ENCODE results near the gene SSH2. TPM values are rescaled to one million over a fixed set of nuclear protein-coding genes. Genes with fewer than 3 reads are reported as not detected.

SSH2 gene
- total RNA-seq, 2 donors from 2014 or later = 36.1 to 36.8 TPM

- TF ChIP-seq CTCF (IDR thresholded peaks at IDR 0.05) = no peak
- Histone ChIP-seq H3K36me3 (no peaks in the 10 kb centered on the region), H3K9me3 (no peaks in the 10 kb centered on the region), H3K27ac (no peak overlapping the region), H3K4me1 (peaks cover 0 to 22% of the 10 kb centered on the region in 2 donors), H3K4me3 (no peak overlapping the region), H3K27me3 (no peaks in the 10 kb centered on the region)
- no peak for DNase-seq (ENCODE audit: low spot score)
Measured at GRCh38 chr17:29933379-29933778, 3.4 kb upstream of the SSH2 start.

DNA sequence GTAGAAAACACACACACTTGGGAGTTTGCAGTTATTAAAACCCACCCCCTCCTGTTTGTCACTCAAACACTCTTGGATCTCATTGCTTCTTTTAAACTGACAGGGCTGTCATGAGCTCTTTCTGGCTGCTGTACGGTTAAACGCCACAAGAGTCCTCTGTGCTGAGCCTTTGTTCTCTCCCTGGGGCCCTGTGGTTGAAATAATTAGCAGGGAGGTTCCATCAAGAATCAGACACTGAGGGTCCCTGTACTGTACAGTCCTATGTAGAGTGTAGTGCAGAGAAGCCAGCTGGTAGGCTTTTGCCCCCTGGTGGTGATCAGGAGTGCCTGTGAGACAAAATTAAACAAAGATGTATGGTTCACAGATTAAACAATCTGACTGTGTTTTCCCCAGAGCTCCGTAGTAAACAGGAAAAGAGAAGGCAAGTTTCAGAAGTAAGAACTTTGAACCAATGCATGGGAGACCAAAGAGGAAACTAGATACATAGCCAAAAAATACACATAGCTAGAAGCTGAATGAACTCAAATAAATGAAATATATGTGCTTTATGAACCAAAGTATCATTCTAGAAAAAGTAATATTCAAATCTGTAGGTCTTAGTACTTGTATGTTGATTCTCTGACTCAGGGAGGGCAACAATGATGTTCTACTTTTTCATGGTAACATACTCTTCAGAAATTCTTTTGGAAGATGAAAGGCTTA lies 1.4 kb upstream of the SSH2 start:
- Histone ChIP-seq H3K36me3 (no peaks in the 10 kb centered on the region), H3K27ac (no peak overlapping the region), H3K4me1 (peaks cover 0 to 31% of the 10 kb centered on the region in 2 donors), H3K27me3 (no peaks in the 10 kb centered on the region), H3K4me3 (peak overlapping the region in 1 of 2 donors; percentile 95), H3K9me3 (no peaks in the 10 kb centered on the region)
- peak in 1 of 2 donors; percentile 80 for TF ChIP-seq CTCF (IDR thresholded peaks at IDR 0.05)
- DNase-seq (ENCODE audit: low spot score) = peak; percentile 75

DNA sequence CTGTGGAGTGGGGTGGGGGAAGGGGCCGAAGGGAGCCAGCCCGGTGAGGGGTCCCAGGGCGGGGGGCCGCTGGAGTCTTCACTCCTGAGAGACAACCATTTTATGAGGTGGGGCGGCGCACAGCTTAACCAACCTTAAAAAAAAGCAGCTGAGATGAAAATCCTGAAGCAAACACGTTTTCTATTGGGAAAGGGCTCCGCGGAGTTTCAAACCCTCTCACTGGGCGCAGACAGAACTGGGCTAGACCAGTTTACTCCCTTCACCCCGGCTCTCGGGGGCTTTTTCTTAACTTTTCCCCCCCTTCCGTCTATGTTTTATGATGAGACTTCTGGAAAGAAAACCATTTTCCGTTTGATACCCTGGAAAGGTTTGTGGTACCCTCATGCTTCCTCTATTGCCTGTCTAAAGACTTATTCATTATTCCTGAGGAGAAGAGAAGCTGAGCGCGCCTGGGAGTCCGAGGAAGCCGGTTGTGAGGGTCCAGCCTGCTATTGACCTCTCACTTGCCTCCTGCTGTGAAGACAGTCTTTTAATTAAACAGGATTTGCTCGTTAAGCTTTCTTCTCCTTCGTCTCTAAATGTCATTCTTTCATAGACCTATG lies 482 bp upstream of the SSH2 start:
- Histone ChIP-seq H3K36me3 (no peaks in the 10 kb centered on the region), H3K27me3 (no peaks in the 10 kb centered on the region), H3K4me1 (peaks cover 0 to 31% of the 10 kb centered on the region in 2 donors), H3K27ac (peak overlapping the region; percentile 94 to 95), H3K9me3 (no peaks in the 10 kb centered on the region), H3K4me3 (peak overlapping the region; percentile 90 to 95)
- DNase-seq (ENCODE audit: low spot score) = no peak
- no peak for TF ChIP-seq CTCF (IDR thresholded peaks at IDR 0.05)

- H3K4me3 ChIP-seq = peak overlapping the region; percentile 90 to 95
Measured at GRCh38 chr17:29929006-29929532, 959 bp downstream of the SSH2 start.

DNA sequence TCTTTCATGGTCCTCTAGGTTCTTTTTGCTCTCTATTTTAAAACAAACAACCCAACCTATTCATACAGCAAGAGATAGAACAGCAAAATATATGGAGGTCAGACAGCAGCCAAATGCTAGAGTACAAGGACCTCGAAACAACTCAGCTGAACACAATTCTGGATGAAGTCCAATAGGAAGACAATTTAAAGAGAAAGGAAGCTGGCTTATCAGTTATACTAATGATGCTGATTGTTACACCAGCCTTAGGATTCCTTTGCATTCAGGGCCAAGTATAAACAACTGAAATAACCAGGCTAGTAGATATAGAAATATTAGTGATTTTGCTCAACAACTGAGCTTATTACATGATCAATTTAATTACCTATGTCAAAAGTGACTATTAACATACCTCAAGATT lies 2.5 kb downstream of the SSH2 start:
- no peak for DNase-seq (ENCODE audit: low spot score)
- Histone ChIP-seq H3K4me1 (peaks cover 0 to 31% of the 10 kb centered on the region in 2 donors), H3K27ac (no peak overlapping the region), H3K27me3 (no peaks in the 10 kb centered on the region), H3K4me3 (no peak overlapping the region), H3K9me3 (no peaks in the 10 kb centered on the region), H3K36me3 (no peaks in the 10 kb centered on the region)
- TF ChIP-seq CTCF (IDR thresholded peaks at IDR 0.05) = no peak

More at GRCh38 chr17:29929006-29929532, 959 bp downstream of the SSH2 start:
- H3K4me1 ChIP-seq = peaks cover 0 to 31% of the 10 kb centered on the region in 2 donors
- peak overlapping the region; percentile 94 to 95 for H3K27ac ChIP-seq
- H3K9me3 ChIP-seq = no peaks in the 10 kb centered on the region
- TF ChIP-seq CTCF (IDR thresholded peaks at IDR 0.05) = no peak
- DNase-seq (ENCODE audit: low spot score) = no peak
- no peaks in the 10 kb centered on the region for H3K36me3 ChIP-seq
- no peaks in the 10 kb centered on the region for H3K27me3 ChIP-seq

Data from right atrium auricular region (tissue), 2 donors.